Liver (tissue), 9 donors: ENCODE results near the gene SHROOM1. TPM values are rescaled to one million over a fixed set of nuclear protein-coding genes. Genes with fewer than 3 reads are reported as not detected.

Experiments
- DNase-seq: peaks from one replicate; pipeline ENCODE4 v3.0.0-alpha.2; 2017; ENCODE audit warnings: low spot score
- H3K27ac ChIP-seq, 2 donors: one replicate each; pipeline ENCODE4 v1.7.0; 2013; ENCODE audit warnings: inconsistent platforms in 2 of 2, low read length in 2 of 2, control low read depth in 1 of 2, low read depth in 1 of 2, mild to moderate bottlenecking in 1 of 2
- H3K27me3 ChIP-seq, 4 donors: one replicate each; pipeline versions ENCODE4 v1.6.1 to v1.7.0; 2013; ENCODE audit warnings: low read length in 3 of 4, inconsistent platforms in 1 of 4, mild to moderate bottlenecking in 1 of 4, moderate library complexity in 1 of 4; ENCODE audit not compliant: control insufficient read depth in 4 of 4, insufficient read depth in 4 of 4
- H3K36me3 ChIP-seq, 4 donors: one replicate each; pipeline versions ENCODE4 v1.6.1 to v1.7.0; 2013; ENCODE audit warnings: low read length in 3 of 4, mild to moderate bottlenecking in 3 of 4, low read depth in 1 of 4, moderate library complexity in 1 of 4; ENCODE audit not compliant: control insufficient read depth in 4 of 4, insufficient read depth in 3 of 4
- H3K4me1 ChIP-seq, 4 donors: one replicate each; pipeline versions ENCODE4 v1.6.1 to v1.7.0; 2013; ENCODE audit warnings: low read length in 3 of 4, mild to moderate bottlenecking in 3 of 4, moderate library complexity in 1 of 4; ENCODE audit not compliant: control insufficient read depth in 4 of 4, insufficient read depth in 4 of 4
- H3K4me3 ChIP-seq, 3 donors: one replicate each; pipeline versions ENCODE4 v1.6.1 to v1.7.0; 2013; ENCODE audit warnings: low read length in 3 of 3, control low read depth in 1 of 3, low read depth in 1 of 3, mild to moderate bottlenecking in 1 of 3
- H3K9ac ChIP-seq, 2 donors: one replicate each; pipeline ENCODE4 v1.7.0; 2013; ENCODE audit warnings: low read length in 2 of 2, mild to moderate bottlenecking in 2 of 2, moderate library complexity in 2 of 2, control low read depth in 1 of 2, low read depth in 1 of 2
- H3K9me3 ChIP-seq, 4 donors: one replicate each; pipeline versions ENCODE4 v1.6.1 to v1.7.0; 2013; ENCODE audit warnings: low read length in 3 of 4; ENCODE audit not compliant: control insufficient read depth in 4 of 4
- EGR1 ChIP-seq, 2 donors: IDR thresholded peaks; 2 replicates each; pipeline ENCODE4 v1.6.1; 2016 to 2018; ENCODE audit warnings: antibody characterized with exemption in 2 of 2, low read depth in 2 of 2
- FOXA1 ChIP-seq: IDR thresholded peaks from 2 replicates; pipeline ENCODE4 v1.6.1; 2016; ENCODE audit warnings: antibody characterized with exemption
- GABPA ChIP-seq, 2 donors: IDR thresholded peaks in 1 of 2; conservative IDR thresholded peaks in 1 of 2; 2 replicates each; pipeline ENCODE4 v1.6.1; 2016; ENCODE audit warnings: antibody characterized with exemption in 2 of 2, mild to moderate bottlenecking in 1 of 2, moderate library complexity in 1 of 2
- HNF4A ChIP-seq, 2 donors: conservative IDR thresholded peaks; 2 replicates each; pipeline ENCODE4 v1.6.1; 2016; ENCODE audit warnings: antibody characterized with exemption in 2 of 2, mild to moderate bottlenecking in 2 of 2
- HNF4G ChIP-seq: IDR thresholded peaks from 2 replicates; pipeline ENCODE4 v1.6.1; 2016; ENCODE audit warnings: antibody characterized with exemption
- JUND ChIP-seq, 2 donors: IDR thresholded peaks; 2 replicates each; pipeline ENCODE4 v1.6.1; 2016; ENCODE audit warnings: antibody characterized with exemption in 2 of 2
- NR2F2 ChIP-seq: IDR thresholded peaks from 2 replicates; pipeline ENCODE4 v1.6.1; 2016; ENCODE audit warnings: antibody characterized with exemption
- RAD21 ChIP-seq, 2 donors: IDR thresholded peaks; 2 replicates each; pipeline ENCODE4 v1.6.1; 2016; ENCODE audit warnings: antibody characterized with exemption in 2 of 2, mild to moderate bottlenecking in 2 of 2
- REST ChIP-seq: IDR thresholded peaks from 2 replicates; pipeline ENCODE4 v1.6.1; 2016; ENCODE audit warnings: antibody characterized with exemption, mild to moderate bottlenecking
- RXRA ChIP-seq, 2 donors: IDR thresholded peaks; 2 replicates each; pipeline ENCODE4 v1.6.1; 2017 to 2018; ENCODE audit warnings: antibody characterized with exemption in 2 of 2, mild to moderate bottlenecking in 1 of 2
- SP1 ChIP-seq: IDR thresholded peaks from 2 replicates; pipeline ENCODE4 v1.6.1; 2018; ENCODE audit warnings: antibody characterized with exemption, mild to moderate bottlenecking
- TAF1 ChIP-seq: conservative IDR thresholded peaks from 2 replicates; pipeline ENCODE4 v1.6.1; 2016; ENCODE audit warnings: antibody characterized with exemption, mild to moderate bottlenecking
- YY1 ChIP-seq: IDR thresholded peaks from 2 replicates; pipeline ENCODE4 v1.6.1; 2016; ENCODE audit warnings: antibody characterized with exemption, mild to moderate bottlenecking
- WGBS: extraction: QIAGEN DNeasy Blood & Tissue Kit; methylation state at CpG from one replicate; pipeline ENCODE4 v1.1.7; 2013; 5-methylcytosine and 5-hydroxymethylcytosine counted together
- polyA plus RNA-seq, 2 donors: library from polyadenylated mRNA; stranded (reverse) in 1 of 2; unstranded in 1 of 2; fragments of 200-250 nt in 1 of 2; fragments of >200 nt in 1 of 2; fragmentation: Nextera tagmentation in 1 of 2; extraction: Ambion mirVana in 1 of 2; gene quantifications; one replicate each; pipeline versions ENCODE4 v1.2.1 to v1.2.3, GENCODE V29; 2013 to 2015
- total RNA-seq, 2 donors: library from RNA; depleted of rRNA; stranded (reverse); fragments of >200 nt; gene quantifications; one replicate each; pipeline ENCODE4 v1.2.3, GENCODE V29; 2014
- TF ChIP-seq, protein P1 (sequence below): fragments of 150-350 bp; IDR thresholded peaks from 2 replicates; pipeline ENCODE4 v1.5.1; 2017; ENCODE audit warnings: improper control_type of control experiment, low read depth, low read length; ENCODE audit not compliant: missing input control
- TF ChIP-seq, protein P2 (sequence below): IDR thresholded peaks from 2 replicates; pipeline ENCODE4 v1.6.1; 2016; ENCODE audit warnings: antibody characterized with exemption
- donor health status: healthy.
- donor health status: healthy.
- donor health status: healthy.
- donor health status: healthy.
- donor health status: healthy.

The SHROOM1 gene
- total and polyA plus RNA-seq, 4 donors = 6.1 to 28.5 (median 18.3) TPM

DNA sequence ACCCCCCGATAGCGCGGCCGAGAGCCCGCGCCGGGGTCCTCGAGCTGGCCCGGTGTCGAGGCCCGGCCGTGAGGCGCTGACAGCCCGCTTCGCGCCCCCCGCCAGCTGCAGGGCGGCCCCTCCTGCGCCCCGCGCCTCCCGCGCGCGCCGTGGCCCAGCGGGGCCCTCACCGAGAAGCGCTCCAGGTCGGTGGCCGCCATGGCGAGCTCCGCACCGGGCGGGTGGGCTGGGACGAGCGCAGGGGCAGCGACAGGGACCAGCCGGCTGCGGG, 53.6 kb downstream of the SHROOM1 start (continued):
- TF ChIP-seq REST = no peak
- TF ChIP-seq TAF1 = no peak
- TF ChIP-seq, protein P1, sequence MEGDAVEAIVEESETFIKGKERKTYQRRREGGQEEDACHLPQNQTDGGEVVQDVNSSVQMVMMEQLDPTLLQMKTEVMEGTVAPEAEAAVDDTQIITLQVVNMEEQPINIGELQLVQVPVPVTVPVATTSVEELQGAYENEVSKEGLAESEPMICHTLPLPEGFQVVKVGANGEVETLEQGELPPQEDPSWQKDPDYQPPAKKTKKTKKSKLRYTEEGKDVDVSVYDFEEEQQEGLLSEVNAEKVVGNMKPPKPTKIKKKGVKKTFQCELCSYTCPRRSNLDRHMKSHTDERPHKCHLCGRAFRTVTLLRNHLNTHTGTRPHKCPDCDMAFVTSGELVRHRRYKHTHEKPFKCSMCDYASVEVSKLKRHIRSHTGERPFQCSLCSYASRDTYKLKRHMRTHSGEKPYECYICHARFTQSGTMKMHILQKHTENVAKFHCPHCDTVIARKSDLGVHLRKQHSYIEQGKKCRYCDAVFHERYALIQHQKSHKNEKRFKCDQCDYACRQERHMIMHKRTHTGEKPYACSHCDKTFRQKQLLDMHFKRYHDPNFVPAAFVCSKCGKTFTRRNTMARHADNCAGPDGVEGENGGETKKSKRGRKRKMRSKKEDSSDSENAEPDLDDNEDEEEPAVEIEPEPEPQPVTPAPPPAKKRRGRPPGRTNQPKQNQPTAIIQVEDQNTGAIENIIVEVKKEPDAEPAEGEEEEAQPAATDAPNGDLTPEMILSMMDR = no peak

GRCh38 chr5:132776131-132776937, 54.1 kb downstream of the SHROOM1 start:
- H3K36me3 ChIP-seq = no peaks in the 10 kb centered on the region
- TF ChIP-seq TAF1 (no peak), RAD21 (IDR thresholded peaks at IDR 0.05) (no peak), HNF4G (no peak), SP1 (no peak), FOXA1 (no peak), RXRA (IDR thresholded peaks at IDR 0.05) (no peak), HNF4A (conservative IDR thresholded peaks at IDR 0.05) (no peak), GABPA (IDR thresholded peaks at IDR 0.05 in 1 of 2, conservative IDR thresholded peaks at IDR 0.05 in 1 of 2) (no peak), EGR1 (IDR thresholded peaks at IDR 0.05; ENCODE audit: low read depth in 2 of 2) (no peak)
- TF ChIP-seq, protein P2, sequence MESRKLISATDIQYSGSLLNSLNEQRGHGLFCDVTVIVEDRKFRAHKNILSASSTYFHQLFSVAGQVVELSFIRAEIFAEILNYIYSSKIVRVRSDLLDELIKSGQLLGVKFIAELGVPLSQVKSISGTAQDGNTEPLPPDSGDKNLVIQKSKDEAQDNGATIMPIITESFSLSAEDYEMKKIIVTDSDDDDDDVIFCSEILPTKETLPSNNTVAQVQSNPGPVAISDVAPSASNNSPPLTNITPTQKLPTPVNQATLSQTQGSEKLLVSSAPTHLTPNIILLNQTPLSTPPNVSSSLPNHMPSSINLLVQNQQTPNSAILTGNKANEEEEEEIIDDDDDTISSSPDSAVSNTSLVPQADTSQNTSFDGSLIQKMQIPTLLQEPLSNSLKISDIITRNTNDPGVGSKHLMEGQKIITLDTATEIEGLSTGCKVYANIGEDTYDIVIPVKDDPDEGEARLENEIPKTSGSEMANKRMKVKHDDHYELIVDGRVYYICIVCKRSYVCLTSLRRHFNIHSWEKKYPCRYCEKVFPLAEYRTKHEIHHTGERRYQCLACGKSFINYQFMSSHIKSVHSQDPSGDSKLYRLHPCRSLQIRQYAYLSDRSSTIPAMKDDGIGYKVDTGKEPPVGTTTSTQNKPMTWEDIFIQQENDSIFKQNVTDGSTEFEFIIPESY = no peak
- H3K27ac ChIP-seq = peak overlapping the region; percentile 23 to 41
- H3K4me3 ChIP-seq = peak overlapping the region; percentile 29 to 83 (median 81)
- H3K27me3 ChIP-seq = no peaks in the 10 kb centered on the region
- peaks cover 3 to 24% (median 7%) of the 10 kb centered on the region in 4 donors for H3K4me1 ChIP-seq
- WGBS = 13% methylated on average over 39 of the region's 39 CpGs
- peak overlapping the region in 1 of 2 donors; percentile 43 for H3K9ac ChIP-seq
- DNase-seq = no peak
- no peaks in the 10 kb centered on the region for H3K9me3 ChIP-seq

GRCh38 chr5:132775476-132775961, 54.9 kb downstream of the SHROOM1 start:
- Histone ChIP-seq H3K36me3 (no peaks in the 10 kb centered on the region), H3K4me3 (no peak overlapping the region), H3K9ac (no peak overlapping the region), H3K27ac (no peak overlapping the region), H3K27me3 (no peaks in the 10 kb centered on the region), H3K9me3 (no peaks in the 10 kb centered on the region), H3K4me1 (peaks cover 3 to 24% (median 7%) of the 10 kb centered on the region in 4 donors)
- DNase-seq = no peak
- 67% methylated on average over 7 of the region's 7 CpGs for WGBS
- TF ChIP-seq TAF1 (no peak), EGR1 (IDR thresholded peaks at IDR 0.05; ENCODE audit: low read depth in 2 of 2) (no peak), YY1 (no peak), NR2F2 (no peak), HNF4G (no peak), GABPA (IDR thresholded peaks at IDR 0.05 in 1 of 2, conservative IDR thresholded peaks at IDR 0.05 in 1 of 2) (no peak), HNF4A (conservative IDR thresholded peaks at IDR 0.05) (no peak), JUND (IDR thresholded peaks at IDR 0.05) (no peak), RAD21 (IDR thresholded peaks at IDR 0.05) (no peak), RXRA (IDR thresholded peaks at IDR 0.05) (no peak)
- TF ChIP-seq, protein P2 = no peak
- TF ChIP-seq, protein P1 = no peak
